Thymus (tissue), 11 donors: ENCODE measurements around the gene TACSTD2. TPM values are rescaled to one million over a fixed set of nuclear protein-coding genes. Genes with fewer than 3 reads are reported as not detected.
"Not testable (repeated sequence)": the region's sequence is repeated elsewhere in the genome, so short reads cannot be mapped to it uniquely, and the experiment has no call there.

Experiments
- DNase-seq, 9 donors: peaks; one replicate each; pipeline ENCODE4 v3.0.0-alpha.2; 2013; ENCODE audit warnings: low spot score in 9 of 9, low read depth in 6 of 9, missing footprints in 1 of 9
- H3K27ac ChIP-seq, 2 donors: one replicate each; pipeline ENCODE4 v1.5.1; 2013; ENCODE audit warnings: control low read depth in 1 of 2, low read depth in 1 of 2, low read length in 1 of 2, mild to moderate bottlenecking in 1 of 2, moderate library complexity in 1 of 2
- H3K27me3 ChIP-seq, 2 donors: one replicate each; pipeline ENCODE4 v1.5.1; 2013; ENCODE audit warnings: low read length in 1 of 2; ENCODE audit not compliant: control insufficient read depth in 2 of 2, insufficient read depth in 1 of 2
- H3K36me3 ChIP-seq, 2 donors: one replicate each; pipeline ENCODE4 v1.5.1; 2013; ENCODE audit warnings: low read length in 1 of 2, mild to moderate bottlenecking in 1 of 2, moderate library complexity in 1 of 2; ENCODE audit not compliant: control insufficient read depth in 2 of 2, insufficient read depth in 2 of 2
- H3K4me1 ChIP-seq, 2 donors: one replicate each; pipeline ENCODE4 v1.5.1; 2013; ENCODE audit warnings: low read length in 2 of 2; ENCODE audit not compliant: control insufficient read depth in 2 of 2, insufficient read depth in 2 of 2
- H3K4me3 ChIP-seq, 2 donors: one replicate each; pipeline ENCODE4 v1.5.1; 2013; ENCODE audit warnings: low read length in 2 of 2, control low read depth in 1 of 2, mild to moderate bottlenecking in 1 of 2
- H3K9me3 ChIP-seq, 2 donors: one replicate each; pipeline ENCODE4 v1.5.1; 2013; ENCODE audit warnings: low read length in 1 of 2, mild to moderate bottlenecking in 1 of 2; ENCODE audit not compliant: control insufficient read depth in 2 of 2, insufficient read depth in 1 of 2
- WGBS: extraction: QIAGEN DNeasy Blood & Tissue Kit; methylation state at CpG from one replicate; pipeline ENCODE4 v1.1.7; 2013; 5-methylcytosine and 5-hydroxymethylcytosine counted together
- polyA plus RNA-seq: library from polyadenylated mRNA; stranded (reverse); fragments of 200-250 nt; gene quantifications from one replicate; pipeline ENCODE4 v1.2.3, GENCODE V29; 2013
- total RNA-seq: library from RNA; stranded (reverse); fragments of 120-200 nt; gene quantifications from one replicate; pipeline ENCODE4 v1.2.4, GENCODE V29; 2013
- donor health status: healthy.

The TACSTD2 gene
- total and polyA plus RNA-seq, 2 donors: 2.9 to 132 TPM

DNA sequence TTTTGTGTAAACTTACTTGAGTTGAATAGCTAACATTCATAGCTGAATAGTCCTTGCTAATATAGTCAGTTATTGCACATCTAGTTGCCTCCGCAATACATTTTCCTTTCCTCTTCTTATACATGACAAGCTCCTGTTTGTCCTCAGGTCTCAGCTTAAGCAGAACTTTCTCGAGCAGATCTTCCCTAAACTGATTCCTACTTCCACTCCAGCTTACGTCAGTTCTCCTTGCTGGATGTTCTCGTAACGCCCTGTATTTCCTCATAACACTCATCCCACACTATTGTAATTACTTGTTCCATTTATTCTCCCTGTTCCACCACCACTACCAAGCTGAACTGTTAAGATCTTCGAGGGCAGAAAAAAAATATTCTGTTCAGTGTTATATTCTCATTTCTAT, 15.4 kb downstream of the TACSTD2 start:
- H3K4me1 ChIP-seq: no peaks in the 10 kb centered on the region
- WGBS: 82% methylated on average over 6 of the region's 6 CpGs

GRCh38 chr1:58555393-58555792, 21.7 kb downstream of the TACSTD2 start:
- Histone ChIP-seq H3K9me3 (no peaks in the 10 kb centered on the region), H3K27ac (no peak overlapping the region), H3K27me3 (no peaks in the 10 kb centered on the region), H3K4me1 (no peaks in the 10 kb centered on the region), H3K36me3 (no peaks in the 10 kb centered on the region), H3K4me3 (no peak overlapping the region)
- DNase-seq: no peak
- WGBS: 94% methylated on average over 1 of the region's 1 CpG

More for the DNA sequence above, 15.4 kb downstream of the TACSTD2 start:
- no peaks in the 10 kb centered on the region for H3K9me3 ChIP-seq
- no peaks in the 10 kb centered on the region for H3K27me3 ChIP-seq
- DNase-seq: no peak
- no peak overlapping the region for H3K27ac ChIP-seq
- H3K36me3 ChIP-seq: no peaks in the 10 kb centered on the region
- H3K4me3 ChIP-seq: no peak overlapping the region

- Histone ChIP-seq H3K27me3 (no peaks in the 10 kb centered on the region), H3K9me3 (no peaks in the 10 kb centered on the region), H3K4me3 (no peak overlapping the region), H3K4me1 (peaks cover 0 to 2% of the 10 kb centered on the region in 2 donors), H3K36me3 (no peaks in the 10 kb centered on the region), H3K27ac (no peak overlapping the region)
- 84% methylated on average over 9 of the region's 9 CpGs for WGBS
- no peak for DNase-seq
These were observed 25.6 kb downstream of the TACSTD2 start for GRCh38 chr1:58551186-58552140.

DNA sequence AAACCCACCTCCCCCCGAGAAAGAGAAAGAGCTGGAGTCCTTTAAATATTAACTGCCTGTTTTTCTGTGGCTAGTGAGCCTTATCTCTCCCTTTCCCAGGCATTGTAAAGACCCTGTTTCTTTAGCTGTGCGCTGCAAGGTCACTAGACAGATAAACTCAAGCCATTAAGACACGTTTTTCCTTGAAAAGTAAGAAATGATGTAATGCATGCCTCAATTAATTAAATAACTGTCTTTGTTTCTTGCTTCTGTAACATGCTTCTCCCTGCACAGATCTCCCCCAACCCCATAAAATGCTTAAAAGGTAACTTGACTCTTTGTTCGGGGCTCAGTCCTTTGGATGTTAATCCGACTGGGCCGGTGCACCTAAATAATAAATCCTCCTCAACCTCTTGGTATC, 27.8 kb downstream of the TACSTD2 start:
- H3K4me3 ChIP-seq, H3K36me3 ChIP-seq, DNase-seq, H3K4me1 ChIP-seq, H3K27me3 ChIP-seq, H3K27ac ChIP-seq, H3K9me3 ChIP-seq: not testable (repeated sequence)
- 81% methylated on average over 6 of the region's 6 CpGs for WGBS

DNA sequence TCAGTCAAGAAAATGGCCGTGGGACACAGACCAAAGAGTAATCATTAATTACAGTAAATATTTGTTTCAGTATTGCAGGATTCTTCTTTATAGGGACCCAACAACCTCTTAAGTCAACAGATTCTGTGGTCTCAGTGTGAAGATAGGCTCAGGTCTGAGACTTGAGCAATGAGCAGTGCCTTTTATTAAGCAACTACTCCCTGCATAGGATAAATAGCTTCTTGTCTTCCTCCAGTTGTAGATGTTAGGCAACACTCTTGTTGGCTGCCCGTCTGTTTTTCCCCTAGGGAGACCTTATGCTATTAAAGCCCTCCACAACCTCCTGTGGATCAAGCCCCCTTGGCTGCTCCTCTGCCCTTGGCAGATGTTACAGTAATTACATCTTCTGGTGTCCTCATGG, 28.7 kb downstream of the TACSTD2 start:
- WGBS: 97% methylated on average over 2 of the region's 2 CpGs
- Histone ChIP-seq H3K4me3 (no peak overlapping the region), H3K27me3 (no peaks in the 10 kb centered on the region), H3K27ac (no peak overlapping the region), H3K36me3 (no peaks in the 10 kb centered on the region), H3K4me1 (peaks cover 0 to 7% of the 10 kb centered on the region in 2 donors), H3K9me3 (no peaks in the 10 kb centered on the region)
- DNase-seq: no peak

- whole genome bisulfite sequencing: 2% methylated on average over 46 of the region's 46 CpGs
- Histone ChIP-seq H3K4me1 (peaks cover 0 to 7% of the 10 kb centered on the region in 2 donors), H3K27me3 (no peaks in the 10 kb centered on the region), H3K36me3 (no peaks in the 10 kb centered on the region), H3K4me3 (peak within 1 kb of the TSS; percentile 69 to 72), H3K9me3 (no peaks in the 10 kb centered on the region), H3K27ac (peak within 1 kb of the TSS; percentile 95 to 97)
- peak; percentile 87 to 98 (median 93) for DNase-seq
These were observed 30.3 kb downstream of the TACSTD2 start, which contains the start of gene OMA1 for GRCh38 chr1:58546520-58547308. TSS of gene OMA1 (minus strand) at chr1:58546726. CDS start at chr1:58539294, 7,432 bp downstream.

- DNase-seq: peak in 8 of 9 donors; percentile 51 to 82 (median 66)
- Histone ChIP-seq H3K36me3 (no peaks in the 10 kb centered on the region), H3K27me3 (no peaks in the 10 kb centered on the region), H3K27ac (peak overlapping the region; percentile 95 to 97), H3K9me3 (no peaks in the 10 kb centered on the region), H3K4me1 (peaks cover 0 to 7% of the 10 kb centered on the region in 2 donors), H3K4me3 (peak overlapping the region; percentile 69 to 72)
- 2% methylated on average over 43 of the region's 43 CpGs for WGBS
These were observed 31.2 kb downstream of the TACSTD2 start for GRCh38 chr1:58545591-58546519.

- Histone ChIP-seq H3K27ac (no peak overlapping the region), H3K27me3 (no peaks in the 10 kb centered on the region), H3K36me3 (no peaks in the 10 kb centered on the region), H3K4me3 (no peak overlapping the region), H3K9me3 (no peaks in the 10 kb centered on the region), H3K4me1 (peaks cover 0 to 7% of the 10 kb centered on the region in 2 donors)
- no peak for DNase-seq
- 100% methylated on average over 1 of the region's 1 CpG for WGBS
These were observed 33.8 kb downstream of the TACSTD2 start for GRCh38 chr1:58543260-58543659.
